MM.1S (cell line): Measurements from ENCODE around the gene ZNRF3.

Experiments
- DNase-seq: peaks from one replicate; pipeline ENCODE4 v3.0.0-alpha.2; 2015
- H2AFZ ChIP-seq: fragments of 300-600 bp; sonication (generic); 2 replicates; pipeline ENCODE4 v1.6.0; 2016; ENCODE audit warnings: antibody characterized with exemption, low read length
- H3F3A ChIP-seq: fragments of 300-600 bp; sonication (generic); 2 replicates; pipeline ENCODE4 v1.6.1; 2016; ENCODE audit warnings: mild to moderate bottlenecking, antibody characterized with exemption, low read length, moderate library complexity, mixed read lengths; ENCODE audit not compliant: insufficient read depth
- H3K27ac ChIP-seq: fragments of 300-600 bp; sonication (generic); 2 replicates; pipeline ENCODE4 v1.5.1; 2016; ENCODE audit warnings: mild to moderate bottlenecking, low read length
- H3K27me3 ChIP-seq: fragments of 300-600 bp; sonication (generic); replicated peaks from 2 replicates; pipeline ENCODE4 v1.6.0; 2016; ENCODE audit warnings: low read length; ENCODE audit not compliant: insufficient read depth
- H3K36me3 ChIP-seq: fragments of 300-600 bp; sonication (generic); replicated peaks from 2 replicates; pipeline ENCODE4 v1.6.1; 2016; ENCODE audit warnings: mild to moderate bottlenecking, low read length, mixed read lengths; ENCODE audit not compliant: insufficient read depth
- H3K4me1 ChIP-seq: fragments of 300-600 bp; sonication (generic); 2 replicates; pipeline ENCODE4 v1.6.1; 2016; ENCODE audit warnings: low read length, mixed read lengths
- H3K4me2 ChIP-seq: fragments of 300-600 bp; sonication (generic); 2 replicates; pipeline ENCODE4 v1.6.0; 2016; ENCODE audit warnings: low read depth, low read length
- H3K4me3 ChIP-seq: fragments of 300-600 bp; sonication (generic); 2 replicates; pipeline ENCODE4 v1.5.1; 2016; ENCODE audit warnings: low read length, mixed read lengths
- H3K79me2 ChIP-seq: fragments of 300-600 bp; sonication (generic); 2 replicates; pipeline ENCODE4 v1.6.1; 2016; ENCODE audit warnings: mixed run types, low read length, mixed read lengths
- H3K9ac ChIP-seq: fragments of 300-600 bp; sonication (generic); 2 replicates; pipeline ENCODE4 v1.6.1; 2016; ENCODE audit warnings: low read length, mixed read lengths
- H3K9me2 ChIP-seq: fragments of 300-600 bp; sonication (generic); replicated peaks from 2 replicates; pipeline ENCODE4 v1.6.1; 2016; ENCODE audit warnings: mild to moderate bottlenecking, low read length, mixed read lengths; ENCODE audit not compliant: insufficient read depth
- H3K9me3 ChIP-seq: fragments of 300-600 bp; sonication (generic); replicated peaks from 2 replicates; pipeline ENCODE4 v1.6.1; 2016; ENCODE audit warnings: mild to moderate bottlenecking, low read length, mixed read lengths; ENCODE audit not compliant: insufficient read depth
- H4K20me1 ChIP-seq: fragments of 300-600 bp; sonication (generic); 2 replicates; pipeline ENCODE4 v1.6.1; 2016; ENCODE audit warnings: mild to moderate bottlenecking, low read length, moderate library complexity, mixed read lengths; ENCODE audit not compliant: insufficient read depth
- CTCF ChIP-seq: fragments of 300-600 bp; sonication (generic); IDR thresholded peaks from 2 replicates; pipeline ENCODE4 v1.5.1; 2016; ENCODE audit warnings: antibody characterized with exemption, low read length, mixed read lengths
- EZH2 ChIP-seq: fragments of 300-600 bp; sonication (generic); optimal IDR thresholded peaks from 2 replicates; pipeline ENCODE3; 2017; ENCODE audit warnings: low read depth, mild to moderate bottlenecking, antibody characterized with exemption, low read length, mixed read lengths
- EZH2phosphoT487 ChIP-seq: fragments of 300-600 bp; sonication (generic); IDR thresholded peaks from 2 replicates; pipeline ENCODE4 v1.6.1; 2018; ENCODE audit warnings: antibody characterized with exemption, low read length

The ZNRF3 gene

GRCh38 chr22:28899199-28899853 lies 16.0 kb downstream of the ZNRF3 start:
- no peaks in the 10 kb centered on the region for H3K36me3 ChIP-seq
- no peak overlapping the region for H3K9ac ChIP-seq
- no peaks in the 10 kb centered on the region for H3K4me1 ChIP-seq
- 0 out of 2 replicates have a peak, but pooled peaks cover 2% of the 10 kb centered on the region for H3F3A ChIP-seq
- H3K9me3 ChIP-seq, result no peaks in the 10 kb centered on the region
- no peak overlapping the region for H3K4me2 ChIP-seq
- no peaks in the 10 kb centered on the region for H3K27me3 ChIP-seq
- no peak overlapping the region for H2AFZ ChIP-seq
- 0 out of 2 replicates have a peak, but pooled peaks cover 3% of the 10 kb centered on the region for H4K20me1 ChIP-seq
- H3K27ac ChIP-seq, result no peak overlapping the region
- H3K4me3 ChIP-seq, result no peak overlapping the region
- TF ChIP-seq EZH2 (no peak), EZH2phosphoT487 (no peak), CTCF (no peak)
- H3K9me2 ChIP-seq, result no peaks in the 10 kb centered on the region
- H3K79me2 ChIP-seq, result peaks cover 50% of the 10 kb centered on the region
- no peak for DNase-seq

DNA sequence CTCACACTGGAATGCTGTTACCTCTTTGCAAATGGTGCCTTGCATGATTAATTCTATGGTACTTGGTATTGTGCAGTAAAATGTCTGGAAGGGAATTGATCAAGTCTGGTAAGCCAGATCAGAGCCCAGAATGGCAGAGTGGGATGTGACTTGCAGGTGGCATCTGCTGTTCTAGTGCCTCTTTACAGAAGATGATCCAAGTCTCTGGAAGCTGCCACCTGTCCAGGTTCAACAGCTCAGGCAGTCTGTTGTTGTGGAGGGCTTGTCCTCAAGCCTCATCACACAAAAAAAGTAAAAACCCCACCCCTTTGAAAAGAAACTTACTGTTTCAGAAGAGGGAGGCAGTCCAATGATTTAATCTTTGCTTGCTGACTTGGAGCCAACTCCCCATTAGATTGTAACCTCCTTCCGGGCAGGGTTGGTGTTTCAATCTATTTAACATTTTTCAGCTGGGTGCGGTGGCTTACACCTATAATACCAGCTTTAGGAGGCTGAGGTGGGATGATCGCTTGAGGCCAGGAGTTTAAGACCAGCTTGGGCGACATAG lies 17.1 kb downstream of the ZNRF3 start:
- TF ChIP-seq EZH2phosphoT487 (no peak), CTCF (no peak), EZH2 (no peak)
- no peak for DNase-seq
- Histone ChIP-seq H3K36me3 (no peaks in the 10 kb centered on the region), H3K27ac (no peak overlapping the region), H3K27me3 (no peaks in the 10 kb centered on the region), H3K9me2 (no peaks in the 10 kb centered on the region), H3K79me2 (peaks cover 43% of the 10 kb centered on the region), H3K9me3 (no peaks in the 10 kb centered on the region), H4K20me1 (0 out of 2 replicates have a peak, but pooled peaks cover 3% of the 10 kb centered on the region), H3K9ac (no peak overlapping the region), H3K4me3 (no peak overlapping the region), H3F3A (0 out of 2 replicates have a peak, but pooled peaks cover 2% of the 10 kb centered on the region), H3K4me1 (no peaks in the 10 kb centered on the region), H3K4me2 (no peak overlapping the region), H2AFZ (no peak overlapping the region)

DNA sequence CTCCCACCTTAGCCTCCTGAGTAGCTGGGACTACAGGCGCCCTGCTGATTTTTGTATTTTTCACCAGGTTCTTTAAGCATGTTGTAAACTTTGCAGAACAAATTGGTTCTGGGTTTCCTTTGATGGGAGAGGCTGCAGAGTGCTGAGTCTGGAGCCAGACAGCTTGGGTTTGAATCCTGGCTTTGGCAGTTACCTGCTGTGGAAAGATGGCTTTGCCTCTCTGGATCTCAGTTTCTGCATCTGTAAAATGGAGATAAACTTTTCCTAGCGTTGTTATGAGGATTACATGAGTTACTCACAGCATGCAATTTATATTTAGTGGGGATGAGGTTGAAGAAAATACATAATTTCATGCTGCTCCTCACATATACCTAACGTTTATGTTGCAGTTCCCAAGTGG lies 19.1 kb downstream of the ZNRF3 start:
- Histone ChIP-seq H3K36me3 (no peaks in the 10 kb centered on the region), H3K4me3 (no peak overlapping the region), H3K4me2 (no peak overlapping the region), H3K4me1 (0 out of 2 replicates have a peak, but pooled peaks cover 3% of the 10 kb centered on the region), H3F3A (no peaks in the 10 kb centered on the region), H3K79me2 (peaks cover 43% of the 10 kb centered on the region), H2AFZ (no peak overlapping the region), H3K9ac (no peak overlapping the region), H3K9me3 (no peaks in the 10 kb centered on the region), H3K9me2 (no peaks in the 10 kb centered on the region), H4K20me1 (0 out of 2 replicates have a peak, but pooled peaks cover 3% of the 10 kb centered on the region), H3K27me3 (no peaks in the 10 kb centered on the region), H3K27ac (no peak overlapping the region)
- TF ChIP-seq EZH2 (no peak), EZH2phosphoT487 (no peak), CTCF (no peak)
- DNase-seq, result no peak
